Panc1 (cell line): ENCODE data around the gene ENTPD7. TPM values are rescaled to one million over a fixed set of nuclear protein-coding genes. Genes with fewer than 3 reads are reported as not detected.

Experiments used
- ATAC-seq: fragments of 200-7000 bp; cut with Tn5 transposase; 2 replicates; pipeline ENCODE4 v1.9.1; 2020; ENCODE audit warnings: mild to moderate bottlenecking, moderate library complexity
- BruUV-seq: library from RNA; stranded (reverse); fragments of 400-500 nt; replicated peaks from 2 replicates; lab custom pipeline; 2021; lab: Mats Ljungman, UMichigan
- CTCF ChIA-PET: fragments of 300-600 bp; sonication (Branson Sonifier 250); formaldehyde crosslinking; loops from one replicate; lab custom pipeline; 2022; ENCODE audit warnings: antibody characterized with exemption; lab: Charles Lee
- POLR2A ChIA-PET: fragments of 300-600 bp; sonication (Branson Sonifier 250); formaldehyde crosslinking; loops from one replicate; lab custom pipeline; 2022; ENCODE audit warnings: antibody characterized with exemption; lab: Charles Lee
- DNase-seq: peaks from one replicate; pipeline ENCODE4 v3.0.0-alpha.2; 2010; ENCODE audit warnings: low read depth, low spot score
- H3K27ac ChIP-seq: 2 replicates; pipeline ENCODE4 v1.5.1; 2011; ENCODE audit warnings: mild to moderate bottlenecking, low read length, inconsistent platforms
- H3K27me3 ChIP-seq: fragments of 200-500 bp; sonication (Bioruptor generic); 2 replicates; pipeline ENCODE4 v1.6.0; 2014; ENCODE audit warnings: low read length, inconsistent platforms; ENCODE audit not compliant: control insufficient read depth, insufficient read depth
- H3K36me3 ChIP-seq: fragments of 200-500 bp; sonication (Bioruptor generic); 2 replicates; pipeline ENCODE4 v1.5.1; 2014; ENCODE audit warnings: inconsistent platforms, mild to moderate bottlenecking, low read length, moderate library complexity; ENCODE audit not compliant: control insufficient read depth, insufficient read depth
- H3K4me1 ChIP-seq: 2 replicates; pipeline ENCODE4 v1.5.1; 2011; ENCODE audit warnings: inconsistent platforms, mild to moderate bottlenecking, low read length, moderate library complexity; ENCODE audit not compliant: control insufficient read depth, insufficient read depth
- H3K4me3 ChIP-seq, 2 experiments: 2 replicates each; pipeline ENCODE4 v1.5.1; 2011 to 2012; ENCODE audit warnings: low read depth in 2 of 2, low read length in 2 of 2, mild to moderate bottlenecking in 2 of 2, inconsistent platforms in 1 of 2, moderate library complexity in 1 of 2
- H3K9me3 ChIP-seq: fragments of 200-500 bp; sonication (Bioruptor generic); 2 replicates; pipeline ENCODE4 v1.5.1; 2014; ENCODE audit warnings: low read depth, mild to moderate bottlenecking, inconsistent platforms, low read length, moderate library complexity; ENCODE audit not compliant: control insufficient read depth, insufficient read depth
- POLR2AphosphoS5 ChIP-seq: IDR thresholded peaks from 2 replicates; pipeline ENCODE4 v1.6.1; 2012; ENCODE audit warnings: mild to moderate bottlenecking, low read depth, low read length, moderate library complexity
- REST ChIP-seq, 2 experiments: IDR thresholded peaks; 2 replicates each; pipeline ENCODE4 v1.6.1; 2011 to 2012; ENCODE audit warnings: low read depth in 2 of 2, control low read depth in 1 of 2, low read length in 1 of 2, mild to moderate bottlenecking in 1 of 2, moderate library complexity in 1 of 2; ENCODE audit not compliant: insufficient read depth in 1 of 2
- SIN3A ChIP-seq: IDR thresholded peaks from 2 replicates; pipeline ENCODE4 v1.6.1; 2012; ENCODE audit warnings: low read depth, mild to moderate bottlenecking, low read length, moderate library complexity, borderline replicate concordance; ENCODE audit not compliant: insufficient read depth
- TCF7L2 ChIP-seq: IDR thresholded peaks from 2 replicates; pipeline ENCODE4 v1.6.1; 2011; ENCODE audit warnings: mild to moderate bottlenecking, low read depth, low read length, inconsistent platforms
- in situ Hi-C: cut with HindIII; loops from 2 replicates; pipeline ENCODE4 v1.10.0; 2016; ENCODE audit warnings: low sequenced_read_pairs, low pct_unique_long_range_greater_than_20kb
- intact Hi-C: fragments of 100-400 bp; cut with micrococcal nuclease; formaldehyde crosslinking; loops from one replicate; pipeline ENCODE4 v1.10.0; 2022; ENCODE audit not compliant: unreplicated experiment
- total RNA-seq: library from RNA; stranded (reverse); gene quantifications from one replicate; pipeline ENCODE4 v1.2.1, GENCODE V29; 2021; ENCODE audit not compliant: unreplicated experiment
- TF ChIP-seq, protein P1 (sequence below): fragments of 450-650 bp; IDR thresholded peaks from 2 replicates; pipeline ENCODE4 v1.5.1; 2017; ENCODE audit warnings: mild to moderate bottlenecking

ENTPD7 gene
- total RNA-seq, 1 experiment from 2014 or later, result 15.9 TPM

DNA sequence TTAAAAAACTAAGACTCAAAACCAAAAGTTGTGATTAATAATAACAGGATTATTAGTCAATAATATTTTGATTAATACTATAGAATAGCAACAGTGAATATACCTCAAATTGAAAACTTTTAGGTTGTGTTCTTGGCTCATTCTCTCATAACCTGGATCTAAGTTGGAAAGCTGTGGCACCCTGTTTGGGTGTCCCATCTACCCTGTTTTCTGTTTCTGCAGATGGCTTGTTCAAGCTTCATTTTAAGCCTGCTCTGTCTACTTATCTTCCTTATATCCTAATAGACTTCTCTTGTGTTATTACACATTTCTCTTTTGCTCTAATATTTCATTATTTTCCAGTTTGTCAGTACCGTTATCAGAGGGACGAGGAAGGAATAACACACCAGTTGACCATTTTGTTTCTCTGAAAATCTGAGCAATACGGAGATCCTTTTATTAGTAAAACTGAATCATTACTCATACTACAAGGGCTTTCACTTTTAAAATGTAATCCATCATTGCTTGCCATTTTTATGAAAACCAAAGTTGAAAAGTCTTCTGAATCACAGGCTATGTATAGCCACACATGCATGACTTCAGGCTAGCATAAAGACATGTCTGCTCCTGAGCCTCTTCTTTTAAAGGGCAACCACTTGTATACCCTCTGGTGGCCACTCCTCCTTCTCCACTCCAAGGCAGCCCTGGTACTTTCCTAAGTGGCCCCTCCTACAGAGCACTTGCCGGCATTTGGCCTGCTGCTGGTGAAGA lies 50.3 kb downstream of the ENTPD7 start:
- intact Hi-C loops, result loop anchor here (5.0 to 10.0 kb wide), 3 partner anchors 77 to 275 kb away; partner anchors contain the start of gene GOT1
- H3K27ac ChIP-seq, result no peak overlapping the region
- H3K27me3 ChIP-seq, result no peaks in the 10 kb centered on the region
- no peaks in the 10 kb centered on the region; the same call in 1 of the 2 replicates for H3K4me1 ChIP-seq
- 0 out of 2 replicates have a peak, but pooled peaks have one; percentile 56 for ATAC-seq
- CTCF ChIA-PET, result no interaction called here
- no peaks in the 10 kb centered on the region for H3K9me3 ChIP-seq
- no peak for TF ChIP-seq TCF7L2
- TF ChIP-seq SIN3A, result no peak
- TF ChIP-seq, protein P1, sequence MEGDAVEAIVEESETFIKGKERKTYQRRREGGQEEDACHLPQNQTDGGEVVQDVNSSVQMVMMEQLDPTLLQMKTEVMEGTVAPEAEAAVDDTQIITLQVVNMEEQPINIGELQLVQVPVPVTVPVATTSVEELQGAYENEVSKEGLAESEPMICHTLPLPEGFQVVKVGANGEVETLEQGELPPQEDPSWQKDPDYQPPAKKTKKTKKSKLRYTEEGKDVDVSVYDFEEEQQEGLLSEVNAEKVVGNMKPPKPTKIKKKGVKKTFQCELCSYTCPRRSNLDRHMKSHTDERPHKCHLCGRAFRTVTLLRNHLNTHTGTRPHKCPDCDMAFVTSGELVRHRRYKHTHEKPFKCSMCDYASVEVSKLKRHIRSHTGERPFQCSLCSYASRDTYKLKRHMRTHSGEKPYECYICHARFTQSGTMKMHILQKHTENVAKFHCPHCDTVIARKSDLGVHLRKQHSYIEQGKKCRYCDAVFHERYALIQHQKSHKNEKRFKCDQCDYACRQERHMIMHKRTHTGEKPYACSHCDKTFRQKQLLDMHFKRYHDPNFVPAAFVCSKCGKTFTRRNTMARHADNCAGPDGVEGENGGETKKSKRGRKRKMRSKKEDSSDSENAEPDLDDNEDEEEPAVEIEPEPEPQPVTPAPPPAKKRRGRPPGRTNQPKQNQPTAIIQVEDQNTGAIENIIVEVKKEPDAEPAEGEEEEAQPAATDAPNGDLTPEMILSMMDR, result no peak
- no peak for TF ChIP-seq REST (IDR thresholded peaks at IDR 0.05; ENCODE audit: insufficient read depth in 1 of 2, low read depth in 2 of 2, low read length in 1 of 2)
- TF ChIP-seq POLR2AphosphoS5, result no peak
- BruUV-seq, result no TSS peak
- H3K4me3 ChIP-seq, result no peak overlapping the region
- H3K36me3 ChIP-seq, result peaks cover 28% of the 10 kb centered on the region
- POLR2A ChIA-PET, result interaction anchor here (0.6 kb wide), 1 partner anchor 59 kb away, joined by 6 read pairs; no protein-coding TSS in a partner anchor
- no peak for DNase-seq
- in situ Hi-C loops, result no loop called here

GRCh38 chr10:99711129-99711719 lies 51.9 kb downstream of the ENTPD7 start:
- Histone ChIP-seq H3K9me3 (no peaks in the 10 kb centered on the region), H3K27ac (no peak overlapping the region), H3K4me1 (no peaks in the 10 kb centered on the region; the same call in 1 of the 2 replicates), H3K36me3 (peaks cover 35% of the 10 kb centered on the region), H3K27me3 (no peaks in the 10 kb centered on the region), H3K4me3 (no peak overlapping the region)
- peak; percentile 88 for ATAC-seq
- TF ChIP-seq TCF7L2, result no peak
- TF ChIP-seq, protein P1, result peak; percentile 75
- ChIA-PET CTCF (interaction anchor here (0.6 to 0.9 kb wide), 2 partner anchors 11 to 91 kb away, joined by 3 read pairs; partner anchors contain the start of gene SLC25A28), POLR2A (no interaction called here)
- intact Hi-C loops (loop anchor here (5.0 to 10.0 kb wide), 3 partner anchors 79 to 276 kb away; partner anchors contain the start of gene GOT1), in situ Hi-C loops (no loop called here)
- peak; percentile 17 for DNase-seq
- no TSS peak for BruUV-seq
